HG03575 (cell line): ENCODE measurements around the gene EGFL7.
"Not testable (repeated sequence)": the region's sequence is repeated elsewhere in the genome, so short reads cannot be mapped to it uniquely, and the experiment has no call there.

Experiments used
- ATAC-seq: cut with Tn5 transposase; IDR thresholded peaks from one replicate; pipeline ENCODE4 v1.9.1; 2021; ENCODE audit not compliant: unreplicated experiment, insufficient number of reproducible peaks, low FRiP score; ENCODE audit errors: extremely low read depth

Gene EGFL7

DNA sequence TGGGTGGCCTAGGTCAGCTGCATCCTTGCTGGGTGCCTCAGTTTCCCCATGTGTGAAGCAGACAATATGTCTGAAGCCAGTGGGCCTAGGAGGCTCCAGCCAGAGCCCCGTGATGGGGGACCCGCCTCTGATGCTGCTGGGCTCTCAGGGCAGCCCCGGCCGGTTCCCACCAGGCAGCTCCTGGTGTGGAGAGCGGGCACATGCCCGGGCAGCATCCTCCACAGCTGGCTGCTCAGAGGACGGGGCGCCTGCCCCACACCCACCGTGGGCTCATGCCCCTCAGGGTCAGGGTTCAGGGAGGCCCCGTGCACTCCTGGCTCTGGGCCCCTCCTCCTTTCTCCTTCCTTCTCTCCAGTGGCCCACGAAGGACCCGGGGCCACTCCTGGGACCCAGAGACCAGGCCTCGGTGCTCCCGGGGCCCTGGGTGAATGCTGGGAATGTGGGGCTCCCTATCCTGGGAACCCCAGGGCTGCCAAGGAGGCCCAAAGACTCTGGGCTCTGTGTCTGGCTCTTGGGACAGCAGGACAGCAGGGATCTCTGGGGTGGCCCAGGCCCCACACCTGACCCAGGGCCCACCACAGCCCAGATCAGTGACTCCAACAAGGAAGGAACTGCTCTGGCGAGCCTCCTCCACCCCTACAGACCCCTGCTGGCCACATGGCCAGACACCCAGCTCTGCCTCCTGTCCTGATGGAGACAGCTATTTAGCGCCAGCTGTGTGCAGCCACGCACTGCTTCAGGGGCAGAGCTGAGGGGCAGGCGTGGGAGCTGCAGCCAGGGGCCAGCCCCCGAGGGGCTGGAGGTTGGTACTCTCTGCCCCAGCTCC, 39.5 kb upstream of the EGFL7 start:
- ATAC-seq, result no peak

GRCh38 chr9:136623842-136624183, 38.9 kb upstream of the EGFL7 start:
- no peak for ATAC-seq

DNA sequence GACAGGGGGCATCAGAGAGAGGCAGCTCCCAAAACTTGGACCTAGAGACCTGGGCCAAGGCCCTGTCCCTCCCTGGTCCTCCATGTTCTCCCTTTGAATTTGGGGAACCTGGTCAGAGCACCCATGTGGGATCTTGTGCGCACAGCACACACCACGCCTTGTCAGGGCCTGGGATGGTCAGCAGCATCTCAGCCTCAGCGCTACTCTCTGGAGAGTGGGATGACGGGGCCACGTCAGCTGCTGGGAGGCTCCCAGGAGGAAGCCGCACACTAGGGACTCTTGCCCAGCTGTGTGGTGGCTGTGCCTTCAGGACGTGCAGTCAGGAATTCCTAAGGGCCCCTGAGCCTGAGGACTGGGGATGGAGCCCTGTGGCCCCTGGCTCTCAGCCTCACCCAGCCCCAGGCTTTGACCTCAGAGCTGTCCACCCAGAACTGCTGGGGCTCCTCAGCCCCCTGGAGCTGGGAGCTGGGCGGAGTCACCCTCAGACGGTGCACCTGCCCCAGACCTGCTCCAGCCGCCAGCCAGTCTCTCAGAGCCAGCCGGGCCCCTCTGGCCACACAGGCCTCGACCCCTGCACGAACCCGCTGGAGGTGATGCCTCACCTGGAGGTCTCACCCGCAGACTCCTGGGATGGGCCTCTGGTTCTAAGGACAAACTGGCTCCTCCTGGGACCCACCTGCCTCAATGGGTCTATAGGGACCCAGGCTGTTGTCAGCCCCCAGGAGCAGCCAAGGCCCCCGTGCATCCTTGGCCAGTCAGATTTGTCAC, 38.3 kb upstream of the EGFL7 start:
- ATAC-seq, result no peak

GRCh38 chr9:136625101-136626065, 37.3 kb upstream of the EGFL7 start:
- no peak for ATAC-seq

DNA sequence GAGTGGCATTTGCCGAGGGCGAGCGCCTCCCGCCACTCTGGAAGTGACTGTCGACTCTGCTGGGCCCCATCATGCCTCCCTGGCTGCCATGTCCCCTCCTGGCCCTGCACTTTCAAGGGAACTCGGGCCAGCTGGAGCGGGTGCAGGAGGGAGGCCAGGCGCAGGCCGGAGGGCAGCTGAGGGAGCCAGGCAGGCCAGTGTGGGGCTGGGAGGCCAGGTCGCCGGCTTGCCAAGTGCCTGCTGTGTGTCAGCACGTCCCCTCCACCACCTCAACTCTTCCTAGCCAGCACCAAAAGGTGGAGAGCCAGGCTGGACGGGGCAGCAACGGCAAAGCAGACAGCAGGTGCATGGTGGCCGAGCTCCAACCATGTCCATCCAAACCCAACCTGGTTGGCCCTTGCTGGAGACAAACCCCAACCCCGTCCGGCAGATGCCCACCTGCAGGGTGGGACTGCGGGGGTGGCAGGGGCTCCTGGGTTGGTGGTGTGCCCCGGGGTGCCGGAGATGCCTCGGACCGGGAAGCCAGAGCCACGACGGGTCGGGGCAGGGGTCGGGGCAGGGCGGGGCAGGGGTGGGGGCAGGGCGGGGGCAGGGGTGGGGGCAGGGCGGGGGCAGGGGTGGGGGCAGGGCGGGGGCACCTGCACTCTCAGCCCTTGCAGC, 36.5 kb upstream of the EGFL7 start:
- no peak for ATAC-seq

- ATAC-seq, result no peak
Observed at GRCh38 chr9:136626740-136627642, 35.7 kb upstream of the EGFL7 start.

DNA sequence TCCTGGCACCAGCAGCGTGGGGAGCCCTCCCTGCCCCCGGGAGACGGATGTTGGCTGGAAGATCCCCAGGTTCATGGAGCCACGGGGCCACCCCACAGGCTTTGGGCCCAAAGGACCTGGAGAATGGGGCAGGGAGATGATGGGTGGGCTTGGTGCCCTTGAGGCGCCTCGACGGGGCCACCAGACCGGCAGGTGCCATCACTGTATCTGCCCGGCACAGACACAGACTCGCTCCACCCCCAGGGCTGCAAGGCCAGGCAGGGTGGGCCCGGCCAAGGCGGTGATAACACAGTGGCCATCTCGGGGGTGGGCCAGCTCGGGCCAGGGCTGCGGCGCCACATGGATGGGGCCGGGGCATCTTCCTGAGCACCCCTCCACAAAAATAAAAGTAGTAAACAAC, 35.0 kb upstream of the EGFL7 start:
- no peak for ATAC-seq

DNA sequence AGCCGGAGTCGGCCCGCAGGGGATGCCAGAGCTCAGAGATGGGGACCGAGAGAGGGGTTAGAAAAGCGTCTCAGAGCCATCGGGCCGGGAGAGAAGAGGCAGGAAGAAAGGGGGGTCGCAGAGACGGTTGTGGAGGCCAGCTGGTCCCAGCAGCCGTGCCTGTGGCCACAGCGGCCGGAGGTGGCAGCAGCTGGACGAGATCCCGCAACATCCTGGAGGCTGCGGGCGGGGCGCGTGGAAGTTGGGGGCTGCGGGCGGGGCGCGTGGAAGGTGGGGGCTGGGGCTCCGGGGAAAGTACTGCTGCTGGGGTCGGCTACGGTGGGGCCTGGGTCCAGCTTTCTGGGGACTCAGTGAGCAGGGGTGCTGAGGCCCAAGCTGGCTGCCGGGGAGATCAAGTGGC, 34.4 kb upstream of the EGFL7 start:
- ATAC-seq, result no peak

- no peak for ATAC-seq
Observed at GRCh38 chr9:136629001-136629878, 33.5 kb upstream of the EGFL7 start.

DNA sequence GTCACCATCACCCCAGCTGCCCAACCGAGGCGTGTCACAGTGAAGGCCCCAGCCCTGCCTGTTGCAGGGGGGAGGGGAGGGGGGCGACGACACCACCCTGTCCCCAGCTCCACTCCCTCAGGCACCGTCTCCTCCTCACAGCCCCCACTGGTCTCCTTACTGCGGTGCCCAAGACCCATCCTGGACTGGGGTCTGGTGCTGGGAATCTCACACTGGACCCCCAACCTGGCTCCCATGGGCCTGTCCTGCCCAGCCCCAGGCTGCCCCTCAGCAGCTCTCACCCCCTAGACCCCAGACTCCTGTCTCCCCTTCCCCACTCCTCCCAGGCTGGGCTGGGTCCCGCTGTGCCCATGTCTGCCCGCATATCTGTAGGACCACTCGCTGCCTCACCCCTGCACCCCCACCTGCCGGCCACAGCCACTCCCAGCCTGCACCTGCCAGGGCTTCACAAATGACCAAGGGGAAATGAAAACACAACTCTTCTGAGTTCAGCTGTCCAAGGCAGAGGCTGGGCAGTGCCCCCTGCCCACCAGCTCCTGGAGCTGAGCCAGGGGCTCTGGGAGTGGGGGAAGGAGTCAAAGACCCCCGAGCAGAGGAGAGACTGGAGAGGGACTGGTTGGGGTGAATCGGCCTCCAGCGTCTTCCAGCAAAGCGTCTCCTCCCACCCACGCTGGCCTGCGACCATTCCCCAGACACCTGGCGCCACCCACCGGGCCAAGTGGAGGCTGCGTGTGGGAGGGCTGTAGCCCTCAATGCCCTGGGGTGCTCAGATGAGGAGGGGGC, 32.6 kb upstream of the EGFL7 start:
- ATAC-seq, result no peak

DNA sequence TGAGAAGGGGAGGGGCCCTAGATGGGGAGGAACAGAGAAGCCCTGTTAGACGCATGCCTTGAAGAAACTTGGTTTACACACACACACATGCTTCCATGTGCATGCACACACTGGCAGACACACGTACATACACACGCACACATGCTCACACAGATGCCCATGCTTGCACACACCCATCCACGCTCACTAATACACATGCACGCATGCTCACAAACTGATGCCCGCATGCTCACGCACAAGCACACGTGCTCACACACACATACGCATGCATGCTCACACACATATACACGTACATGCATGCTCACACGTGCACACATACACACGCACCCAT, 32.1 kb upstream of the EGFL7 start:
- ATAC-seq, result no peak

GRCh38 chr9:136631038-136632000, 31.4 kb upstream of the EGFL7 start:
- no peak for ATAC-seq

DNA sequence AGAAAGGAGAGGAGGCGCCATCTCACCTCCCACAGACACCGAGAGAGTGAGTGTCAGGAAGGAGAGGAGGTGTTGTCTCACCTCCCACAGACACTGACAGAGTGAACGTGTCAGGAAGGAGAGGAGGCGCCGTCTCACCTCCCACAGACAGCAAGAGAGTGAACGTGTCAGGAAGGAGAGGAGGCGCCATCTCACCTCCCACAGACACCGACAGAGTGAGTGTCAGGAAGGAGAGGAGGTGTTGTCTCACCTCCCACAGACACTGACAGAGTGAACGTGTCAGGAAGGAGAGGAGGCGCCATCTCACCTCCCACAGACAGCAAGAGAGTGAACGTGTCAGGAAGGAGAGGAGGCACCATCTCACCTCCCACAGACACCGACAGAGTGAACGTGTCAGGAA, 30.6 kb upstream of the EGFL7 start:
- ATAC-seq, result not testable (repeated sequence)

- ATAC-seq, result not testable (repeated sequence)
Observed at GRCh38 chr9:136632491-136633106, 30.1 kb upstream of the EGFL7 start.

GRCh38 chr9:136634904-136635303, 27.8 kb upstream of the EGFL7 start:
- ATAC-seq, result no peak
